HFFc6 (cell line): ENCODE results near the gene CCDC81. TPM values are rescaled to one million over a fixed set of nuclear protein-coding genes. Genes with fewer than 3 reads are reported as not detected.

Experiments
- DNase-seq: peaks from one replicate; pipeline ENCODE4 v3.0.0-alpha.2; 2018
- H3K27ac Mint-ChIP-seq: 2 replicates; pipeline ENCODE4 v1.8.0; 2020; ENCODE audit warnings: mild to moderate bottlenecking, mixed read lengths
- H3K27me3 Mint-ChIP-seq: 2 replicates; pipeline ENCODE4 v1.8.0; 2021; ENCODE audit warnings: mild to moderate bottlenecking, moderate library complexity, mixed read lengths; ENCODE audit not compliant: insufficient read depth
- H3K36me3 Mint-ChIP-seq: 2 replicates; pipeline ENCODE4 v1.8.0; 2021; ENCODE audit warnings: low read depth, mixed read lengths
- H3K4me1 Mint-ChIP-seq: 2 replicates; pipeline ENCODE4 v1.8.0; 2020; ENCODE audit warnings: low read depth, mixed read lengths
- H3K4me3 Mint-ChIP-seq: 2 replicates; pipeline ENCODE4 v1.8.0; 2020; ENCODE audit warnings: mild to moderate bottlenecking, moderate library complexity, mixed read lengths
- H3K9me3 Mint-ChIP-seq: 2 replicates; pipeline ENCODE4 v1.8.0; 2020; ENCODE audit warnings: mild to moderate bottlenecking, mixed read lengths
- CTCF ChIP-seq: fragments of 200-600 bp; sonication (generic); IDR thresholded peaks from 2 replicates; pipeline ENCODE4 v1.5.0; 2021; ENCODE audit warnings: antibody characterized with exemption, mild to moderate bottlenecking
- total RNA-seq, 6 experiments: library from RNA; stranded (reverse); fragmentation: NEBNext Ultra II Directional; extraction: Animal tissue kit (Norgen Biotek cat#: 25700); gene quantifications; 2 replicates in 1 of 6; 3 replicates in 5 of 6; pipeline ENCODE4 v1.2.3, GENCODE V29; 2021

Gene CCDC81
- total RNA-seq, 6 experiments from 2014 or later: 3.4 to 10.6 (median 4.5) TPM

GRCh38 chr11:86397351-86397750 lies 22.7 kb downstream of the CCDC81 start:
- Mint-ChIP-seq H3K36me3 (peaks cover 8% of the 10 kb centered on the region), H3K4me1 (peaks cover 47% of the 10 kb centered on the region), H3K9me3 (no peaks in the 10 kb centered on the region), H3K27me3 (no peaks in the 10 kb centered on the region), H3K27ac (peak overlapping the region; percentile 84), H3K4me3 (peak overlapping the region; percentile 57)
- DNase-seq: no peak
- TF ChIP-seq CTCF: no peak

- Mint-ChIP-seq H3K27ac (no peak overlapping the region), H3K9me3 (no peaks in the 10 kb centered on the region), H3K4me3 (no peak overlapping the region), H3K36me3 (peaks cover 4% of the 10 kb centered on the region; the same call in 1 of the 2 replicates), H3K27me3 (no peaks in the 10 kb centered on the region), H3K4me1 (peaks cover 47% of the 10 kb centered on the region)
- DNase-seq: no peak
- no peak for TF ChIP-seq CTCF
These were observed 23.4 kb downstream of the CCDC81 start for GRCh38 chr11:86398106-86398505.

- no peak overlapping the region for H3K27ac Mint-ChIP-seq
- peaks cover 4% of the 10 kb centered on the region; the same call in 1 of the 2 replicates for H3K36me3 Mint-ChIP-seq
- no peak overlapping the region for H3K4me3 Mint-ChIP-seq
- peaks cover 6% of the 10 kb centered on the region; the same call in 1 of the 2 replicates for H3K4me1 Mint-ChIP-seq
- no peaks in the 10 kb centered on the region for H3K9me3 Mint-ChIP-seq
- TF ChIP-seq CTCF: no peak
- no peaks in the 10 kb centered on the region; the same call in 1 of the 2 replicates for H3K27me3 Mint-ChIP-seq
- no peak for DNase-seq
These were observed 28.8 kb downstream of the CCDC81 start for GRCh38 chr11:86403458-86403857.

GRCh38 chr11:86408845-86409244 lies 34.2 kb downstream of the CCDC81 start:
- no peaks in the 10 kb centered on the region for H3K36me3 Mint-ChIP-seq
- no peak overlapping the region for H3K27ac Mint-ChIP-seq
- H3K9me3 Mint-ChIP-seq: no peaks in the 10 kb centered on the region
- TF ChIP-seq CTCF: peak; percentile 76
- H3K4me1 Mint-ChIP-seq: peaks cover 10% of the 10 kb centered on the region; the same call in 1 of the 2 replicates
- H3K27me3 Mint-ChIP-seq: no peaks in the 10 kb centered on the region; the same call in 1 of the 2 replicates
- DNase-seq: no peak
- H3K4me3 Mint-ChIP-seq: no peak overlapping the region

GRCh38 chr11:86414032-86414431 lies 39.3 kb downstream of the CCDC81 start:
- TF ChIP-seq CTCF: no peak
- Mint-ChIP-seq H3K9me3 (no peaks in the 10 kb centered on the region), H3K4me3 (no peak overlapping the region), H3K27me3 (no peaks in the 10 kb centered on the region), H3K27ac (no peak overlapping the region), H3K36me3 (no peaks in the 10 kb centered on the region), H3K4me1 (peaks cover 20% of the 10 kb centered on the region)
- DNase-seq: no peak

GRCh38 chr11:86415026-86415425 lies 40.3 kb downstream of the CCDC81 start:
- no peak for DNase-seq

More at GRCh38 chr11:86415026-86415425, 40.3 kb downstream of the CCDC81 start:
- H3K4me1 Mint-ChIP-seq: peaks cover 25% of the 10 kb centered on the region
- no peak for TF ChIP-seq CTCF
- no peaks in the 10 kb centered on the region for H3K27me3 Mint-ChIP-seq
- no peak overlapping the region for H3K27ac Mint-ChIP-seq
- no peaks in the 10 kb centered on the region for H3K9me3 Mint-ChIP-seq
- no peaks in the 10 kb centered on the region for H3K36me3 Mint-ChIP-seq
- no peak overlapping the region for H3K4me3 Mint-ChIP-seq
